H9 (cell line): Measurements from ENCODE around the gene NUDT4. TPM values are rescaled to one million over a fixed set of nuclear protein-coding genes. Genes with fewer than 3 reads are reported as not detected.

Experiments
- DNase-seq: peaks from one replicate; pipeline ENCODE4 v3.0.0-alpha.2; 2017
- H2AFZ ChIP-seq: one replicate; pipeline ENCODE4 v1.6.1; 2013; ENCODE audit warnings: mild to moderate bottlenecking, low read length, control low read depth, moderate library complexity
- H2AK5ac ChIP-seq: 2 replicates; pipeline ENCODE4 v1.6.1; 2013; ENCODE audit warnings: low read length, control low read depth, mixed read lengths; ENCODE audit not compliant: insufficient read length
- H2BK120ac ChIP-seq: one replicate; pipeline ENCODE4 v1.6.1; 2013; ENCODE audit warnings: low read depth, mild to moderate bottlenecking, low read length, control low read depth, inconsistent platforms; ENCODE audit not compliant: poor library complexity, severe bottlenecking
- H2BK12ac ChIP-seq: 2 replicates; pipeline ENCODE4 v1.6.1; 2013; ENCODE audit warnings: low read length, control low read depth, mixed read lengths, low read depth; ENCODE audit not compliant: insufficient read length
- H2BK15ac ChIP-seq: 2 replicates; pipeline ENCODE4 v1.6.1; 2013; ENCODE audit warnings: low read depth, low read length, control low read depth
- H2BK20ac ChIP-seq: one replicate; pipeline ENCODE4 v1.6.1; 2013; ENCODE audit warnings: low read depth, mild to moderate bottlenecking, low read length, control low read depth, inconsistent platforms; ENCODE audit not compliant: poor library complexity, severe bottlenecking
- H2BK5ac ChIP-seq: 2 replicates; pipeline ENCODE4 v1.6.1; 2013; ENCODE audit warnings: low read length, control low read depth, mixed read lengths; ENCODE audit not compliant: insufficient read length
- H3K14ac ChIP-seq: 2 replicates; pipeline ENCODE4 v1.6.1; 2013; ENCODE audit warnings: low read length, control low read depth; ENCODE audit not compliant: insufficient read depth
- H3K18ac ChIP-seq: 2 replicates; pipeline ENCODE4 v1.6.1; 2013; ENCODE audit warnings: low read depth, mild to moderate bottlenecking, mixed read lengths, low read length, control low read depth; ENCODE audit not compliant: insufficient read length
- H3K23ac ChIP-seq: 2 replicates; pipeline ENCODE4 v1.6.1; 2013; ENCODE audit warnings: low read length, control low read depth, mixed read lengths, low read depth; ENCODE audit not compliant: insufficient read length
- H3K23me2 ChIP-seq: 2 replicates; pipeline ENCODE4 v1.6.1; 2013; ENCODE audit warnings: low read depth, mild to moderate bottlenecking, mixed read lengths, low read length, control low read depth; ENCODE audit not compliant: insufficient read length, poor library complexity, severe bottlenecking
- H3K27ac ChIP-seq: 2 replicates; pipeline ENCODE4 v1.5.1; 2013; ENCODE audit warnings: low read length, control low read depth, mixed read lengths, low read depth; ENCODE audit not compliant: insufficient read length
- H3K27me3 ChIP-seq: 2 replicates; pipeline ENCODE4 v1.6.1; 2013; ENCODE audit warnings: low read length, control low read depth, inconsistent platforms; ENCODE audit not compliant: insufficient read depth
- H3K4ac ChIP-seq: 2 replicates; pipeline ENCODE4 v1.6.1; 2013; ENCODE audit warnings: low read depth, mild to moderate bottlenecking, control low read depth, inconsistent platforms, low read length, moderate library complexity
- H3K4me1 ChIP-seq: 2 replicates; pipeline ENCODE4 v1.6.1; 2013; ENCODE audit warnings: low read length, control low read depth, inconsistent platforms; ENCODE audit not compliant: insufficient read depth
- H3K4me2 ChIP-seq: 2 replicates; pipeline ENCODE4 v1.6.1; 2013; ENCODE audit warnings: low read length, control low read depth, mixed read lengths; ENCODE audit not compliant: insufficient read length, insufficient read depth
- H3K56ac ChIP-seq: 2 replicates; pipeline ENCODE4 v1.6.1; 2013; ENCODE audit warnings: low read depth, mild to moderate bottlenecking, mixed read lengths, low read length, control low read depth; ENCODE audit not compliant: insufficient read length
- H3K79me1 ChIP-seq: 2 replicates; pipeline ENCODE4 v1.6.1; 2013; ENCODE audit warnings: low read depth, mild to moderate bottlenecking, moderate library complexity, low read length, control low read depth, inconsistent platforms; ENCODE audit not compliant: insufficient read depth, poor library complexity, severe bottlenecking
- H3K79me2 ChIP-seq: 2 replicates; pipeline ENCODE4 v1.6.1; 2013; ENCODE audit warnings: low read length, control low read depth, inconsistent platforms; ENCODE audit not compliant: insufficient read depth
- H3K9ac ChIP-seq: 2 replicates; pipeline ENCODE4 v1.6.1; 2013; ENCODE audit warnings: low read length, control low read depth, mixed read lengths; ENCODE audit not compliant: insufficient read length; ENCODE audit errors: extremely low read depth
- H3K9me3 ChIP-seq: one replicate; pipeline ENCODE4 v1.6.1; 2013; ENCODE audit warnings: low read depth, low read length, inconsistent platforms; ENCODE audit not compliant: control insufficient read depth
- H3T11ph ChIP-seq: one replicate; pipeline ENCODE4 v1.6.1; 2013; ENCODE audit warnings: mild to moderate bottlenecking, low read length, control low read depth, inconsistent platforms
- H4K20me1 ChIP-seq: one replicate; pipeline ENCODE4 v1.6.1; 2013; ENCODE audit not compliant: control insufficient read depth, insufficient read length, insufficient read depth
- H4K5ac ChIP-seq: 2 replicates; pipeline ENCODE4 v1.6.1; 2013; ENCODE audit warnings: low read depth, mild to moderate bottlenecking, mixed read lengths, low read length, control low read depth; ENCODE audit not compliant: insufficient read length
- H4K8ac ChIP-seq: replicated peaks from 2 replicates; pipeline ENCODE4 v1.6.1; 2013; ENCODE audit warnings: low read length, control low read depth, mixed read lengths, low read depth; ENCODE audit not compliant: insufficient read length
- H4K91ac ChIP-seq: 2 replicates; pipeline ENCODE4 v1.6.1; 2013; ENCODE audit warnings: low read depth, mild to moderate bottlenecking, moderate library complexity, mixed read lengths, low read length, control low read depth; ENCODE audit not compliant: insufficient read length
- H3K27ac Mint-ChIP-seq, 3 experiments: 2 replicates in 2 of 3; 3 replicates in 1 of 3; pipeline ENCODE4 v1.8.0; 2020 to 2021; ENCODE audit warnings: mixed read lengths in 3 of 3, mild to moderate bottlenecking in 1 of 3, moderate library complexity in 1 of 3
- H3K27me3 Mint-ChIP-seq: 2 replicates; pipeline ENCODE4 v1.8.0; 2021; ENCODE audit warnings: low read depth, mild to moderate bottlenecking, moderate library complexity, mixed read lengths
- H3K36me3 Mint-ChIP-seq, 3 experiments: 2 replicates in 2 of 3; 3 replicates in 1 of 3; pipeline ENCODE4 v1.8.0; 2020 to 2021; ENCODE audit warnings: low read depth in 3 of 3, mixed read lengths in 3 of 3; ENCODE audit not compliant: insufficient read depth in 1 of 3
- H3K4me1 Mint-ChIP-seq, 2 experiments: 2 replicates each; pipeline ENCODE4 v1.8.0; 2020; ENCODE audit warnings: mixed read lengths in 2 of 2
- H3K4me3 Mint-ChIP-seq, 2 experiments: 2 replicates in 1 of 2; 3 replicates in 1 of 2; pipeline ENCODE4 v1.8.0; 2020 to 2021; ENCODE audit warnings: mild to moderate bottlenecking in 2 of 2, mixed read lengths in 2 of 2, moderate library complexity in 1 of 2
- H3K9me3 Mint-ChIP-seq, 2 experiments: 2 replicates in 1 of 2; 3 replicates in 1 of 2; pipeline ENCODE4 v1.8.0; 2020; ENCODE audit warnings: mild to moderate bottlenecking in 2 of 2, mixed read lengths in 2 of 2, moderate library complexity in 1 of 2
- CTCF ChIP-seq: fragments of 200-600 bp; sonication (generic); conservative IDR thresholded peaks from 3 replicates; pipeline ENCODE4 v1.8.0; 2021; ENCODE audit warnings: antibody characterized with exemption, mild to moderate bottlenecking
- WGBS: extraction: QIAGEN DNeasy Blood & Tissue Kit; methylation state at CpG from one replicate; pipeline ENCODE4 v1.1.7; 2013; ENCODE audit warnings: missing lambda C conversion rate, low lambda C conversion rate, mixed read lengths; ENCODE audit not compliant: insufficient read length; ENCODE audit errors: extremely low coverage; 5-methylcytosine and 5-hydroxymethylcytosine counted together
- total RNA-seq: library from RNA; stranded (reverse); gene quantifications from 2 replicates; pipeline ENCODE4 v1.2.1, GENCODE V29; 2021

The NUDT4 gene
- total RNA-seq, 1 experiment from 2014 or later, result 40.6 TPM

- no peak overlapping the region for H3K14ac ChIP-seq
- no peak overlapping the region for H3T11ph ChIP-seq
- no peak overlapping the region for H2BK5ac ChIP-seq
- no peak overlapping the region for H2BK120ac ChIP-seq
- no peak overlapping the region for H4K8ac ChIP-seq
- H3K4me1 Mint-ChIP-seq, result peaks cover 51 to 57% of the 10 kb centered on the region in 2 experiments
- H3K9me3 ChIP-seq, result no peaks in the 10 kb centered on the region
- H3K4me2 ChIP-seq, result peak overlapping the region; percentile 71
- H2AK5ac ChIP-seq, result no peak overlapping the region
- no peak overlapping the region for H4K91ac ChIP-seq
- H3K4ac ChIP-seq, result no peak overlapping the region
- H3K79me2 ChIP-seq, result peaks cover 36% of the 10 kb centered on the region; the same call in 1 of the 2 replicates
- no peak for TF ChIP-seq CTCF
- WGBS, result no CpG with 5 or more reads among the region's 4 CpGs
- peaks cover 8% of the 10 kb centered on the region for H3K23me2 ChIP-seq
- H4K5ac ChIP-seq, result no peak overlapping the region
- H3K79me1 ChIP-seq, result peaks cover 10% of the 10 kb centered on the region
- H3K18ac ChIP-seq, result no peak overlapping the region
- no peaks in the 10 kb centered on the region; the same call in 1 of the 2 replicates for H3K27me3 Mint-ChIP-seq
- no peak overlapping the region for H2BK15ac ChIP-seq
- no peaks in the 10 kb centered on the region for H3K27me3 ChIP-seq
- 0 out of 2 replicates have a peak, but pooled peaks cover 2% of the 10 kb centered on the region for H3K4me1 ChIP-seq
- no peak overlapping the region for H3K56ac ChIP-seq
- peaks cover 0 to 4% of the 10 kb centered on the region in 2 experiments; a peak in 3 of 5 replicates for H3K9me3 Mint-ChIP-seq
- peaks cover 2 to 3% (median 3%) of the 10 kb centered on the region in 3 experiments; a peak in 3 of 7 replicates for H3K36me3 Mint-ChIP-seq
- H3K27ac ChIP-seq, result no peak overlapping the region
- peak overlapping the region; percentile 78 for H3K9ac ChIP-seq
- no peak overlapping the region for H3K23ac ChIP-seq
- H4K20me1 ChIP-seq, result no peaks in the 10 kb centered on the region
- peak overlapping the region; percentile 90 to 98 (median 97); a peak in 4 of 7 replicates for H3K27ac Mint-ChIP-seq
- no peak overlapping the region for H2AFZ ChIP-seq
- no peak for DNase-seq
- no peak overlapping the region for H2BK20ac ChIP-seq
- peak overlapping the region; percentile 98 to 99 for H3K4me3 Mint-ChIP-seq
- H2BK12ac ChIP-seq, result no peak overlapping the region
Observed at GRCh38 chr12:93378998-93379325, 1.2 kb downstream of the NUDT4 start.
